ENCODE data around the gene TEFM.
"Not testable (repeated sequence)": the region's sequence is repeated elsewhere in the genome, so short reads cannot be mapped to it uniquely, and the experiment has no call there.

TEFM gene

DNA sequence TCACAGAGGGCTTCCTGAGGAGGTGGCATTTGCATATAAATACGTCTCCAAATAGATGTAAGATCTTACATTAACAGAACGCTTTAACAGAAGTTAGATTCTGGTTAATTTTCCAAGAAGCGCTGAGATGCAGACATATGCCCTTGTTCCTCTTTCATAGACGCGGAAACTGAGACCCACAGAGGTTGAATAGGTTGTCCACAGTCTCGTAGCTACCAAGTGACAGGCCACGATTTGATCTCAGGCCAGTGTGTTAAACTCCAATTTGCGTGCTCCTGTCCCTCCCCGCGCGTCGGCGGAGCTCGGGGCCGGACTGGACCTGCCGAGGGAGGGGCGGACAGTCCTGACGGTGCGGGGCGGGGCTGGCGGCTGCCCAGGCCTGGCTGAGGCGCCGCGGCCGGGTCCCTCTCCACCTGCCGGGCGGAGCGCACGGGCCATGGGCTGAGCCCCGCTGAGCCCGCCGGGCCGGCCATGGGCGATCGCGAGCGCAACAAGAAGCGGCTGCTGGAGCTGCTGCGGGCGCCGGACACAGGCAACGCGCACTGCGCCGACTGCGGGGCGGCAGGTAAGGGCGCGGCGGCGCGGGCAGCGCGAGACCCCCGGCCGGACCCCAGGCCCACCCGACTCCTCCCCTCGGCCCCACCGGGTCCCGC lies 15.6 kb upstream of the TEFM start, which contains the start of gene ADAP2:
Gene ADAP2 (plus strand): TSS at position 402 of the 653 bp plus-strand sequence. CDS start 70 bp downstream, at position 472.
- no peak for DNase-seq (ENCODE audit: low read depth)

DNA sequence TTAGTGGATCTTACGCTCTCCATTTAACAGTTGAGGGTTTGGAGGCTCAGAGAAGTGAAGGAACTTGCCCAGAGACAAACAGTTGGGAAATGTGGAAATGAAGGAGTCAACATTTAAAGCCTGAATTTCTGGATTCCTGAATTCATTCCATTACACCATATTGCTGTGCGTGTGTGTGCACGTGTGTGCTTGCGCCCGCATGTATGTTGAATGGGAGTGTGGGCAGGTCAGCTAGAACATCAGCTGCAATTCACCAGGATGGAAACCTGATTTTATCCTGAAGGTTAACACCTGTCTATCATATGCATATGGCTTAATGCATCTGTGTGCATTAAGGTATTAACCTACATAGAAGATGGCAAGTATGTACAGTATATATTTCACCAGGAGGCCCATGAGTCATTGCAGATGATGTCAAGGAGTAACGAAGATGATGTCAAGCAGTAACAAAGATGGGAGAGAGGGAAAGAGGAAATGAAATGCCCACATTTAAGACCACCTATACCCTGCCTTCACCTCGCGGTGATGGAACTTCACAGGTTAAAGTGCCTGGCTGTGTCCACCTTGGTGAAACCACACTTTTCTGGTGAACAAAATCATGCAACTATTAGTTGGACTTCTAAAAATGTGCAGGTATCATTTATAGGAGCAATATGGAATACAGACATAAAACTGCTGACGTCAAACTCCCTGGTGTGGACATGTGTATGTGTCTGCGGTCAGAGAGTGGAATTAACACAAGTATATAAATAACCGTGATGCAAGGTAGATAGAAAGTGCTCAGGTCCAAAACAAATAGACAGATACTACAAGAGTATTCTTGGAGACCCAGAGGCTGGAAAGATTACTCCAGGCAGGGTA lies 14.9 kb upstream of the TEFM start:
- DNase-seq (ENCODE audit: low read depth) = no peak

DNA sequence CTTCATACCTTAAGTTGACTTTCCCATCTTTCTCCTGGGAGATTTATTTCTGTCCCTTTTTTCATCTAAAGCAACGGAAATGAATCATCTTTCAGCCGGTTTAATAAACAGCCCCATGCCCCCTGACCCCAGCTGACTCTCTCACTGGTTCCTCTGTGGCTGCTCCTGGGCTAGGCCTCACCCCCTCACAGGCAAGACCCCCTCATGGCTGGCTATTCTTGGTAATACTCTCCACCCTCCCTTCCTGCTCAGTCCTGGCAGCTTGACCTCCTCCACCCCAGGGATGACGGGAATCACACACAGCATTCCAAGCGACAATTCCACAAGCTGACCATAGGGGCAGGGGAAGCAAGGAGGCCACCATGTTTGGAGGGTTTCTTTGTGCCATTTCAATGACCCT lies 14.2 kb upstream of the TEFM start:
- DNase-seq (ENCODE audit: low read depth) = no peak

DNA sequence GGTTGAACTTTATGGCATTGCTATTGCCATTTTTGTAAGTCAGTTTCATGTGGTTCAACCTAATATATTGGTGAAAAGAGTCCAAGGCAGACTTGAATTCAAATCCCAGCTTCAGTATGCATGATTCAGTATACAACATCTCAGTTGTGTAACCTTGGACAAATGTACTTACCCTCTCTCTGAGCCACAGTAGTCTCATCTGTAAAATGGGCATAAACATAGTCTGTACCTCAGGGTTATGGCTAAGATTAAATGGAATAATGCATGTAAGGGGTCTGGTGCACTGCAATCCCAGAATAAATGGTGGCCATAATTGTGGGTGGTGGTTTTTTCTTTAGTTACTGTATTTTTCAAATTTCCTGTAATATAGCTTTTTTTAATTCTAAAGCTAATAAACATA lies 11.0 kb upstream of the TEFM start:
- DNase-seq (ENCODE audit: low read depth) = no peak

DNA sequence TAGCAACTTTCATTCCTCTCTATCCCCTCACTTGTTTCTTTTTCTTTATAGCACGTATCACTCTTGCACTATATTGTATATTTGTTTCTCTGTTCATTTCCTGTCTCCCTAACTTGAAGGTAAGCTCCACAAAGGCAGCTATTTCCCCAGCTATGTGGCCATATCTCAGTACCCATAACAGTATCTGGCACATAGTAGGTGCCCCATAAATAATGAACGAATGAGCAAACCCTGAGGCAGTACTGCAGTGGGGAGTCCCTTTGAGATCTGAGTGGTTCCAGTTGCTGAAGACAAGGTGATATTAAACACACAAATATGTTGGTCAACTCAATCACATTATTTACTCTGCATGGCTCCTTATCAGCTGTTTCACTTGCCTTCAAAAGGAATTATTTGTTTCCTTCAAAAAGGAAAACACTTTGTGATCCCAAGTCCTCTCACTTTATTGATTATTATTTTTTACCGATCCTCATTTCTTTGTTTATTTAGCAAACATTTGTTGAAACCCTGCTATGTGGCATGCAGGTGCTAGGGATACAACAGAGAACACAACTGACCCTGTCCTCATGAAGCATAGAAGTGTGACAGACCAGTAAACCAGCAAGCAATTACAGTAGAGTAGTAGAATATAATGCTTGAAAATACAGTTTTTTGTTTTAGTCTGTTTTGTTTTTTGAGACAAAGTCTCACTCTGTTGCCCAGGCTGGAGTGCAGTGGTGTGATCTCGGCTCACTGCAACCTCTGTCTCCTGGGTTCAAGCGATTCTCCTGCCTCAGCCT lies 10.0 kb upstream of the TEFM start:
- DNase-seq (ENCODE audit: low read depth) = no peak

DNA sequence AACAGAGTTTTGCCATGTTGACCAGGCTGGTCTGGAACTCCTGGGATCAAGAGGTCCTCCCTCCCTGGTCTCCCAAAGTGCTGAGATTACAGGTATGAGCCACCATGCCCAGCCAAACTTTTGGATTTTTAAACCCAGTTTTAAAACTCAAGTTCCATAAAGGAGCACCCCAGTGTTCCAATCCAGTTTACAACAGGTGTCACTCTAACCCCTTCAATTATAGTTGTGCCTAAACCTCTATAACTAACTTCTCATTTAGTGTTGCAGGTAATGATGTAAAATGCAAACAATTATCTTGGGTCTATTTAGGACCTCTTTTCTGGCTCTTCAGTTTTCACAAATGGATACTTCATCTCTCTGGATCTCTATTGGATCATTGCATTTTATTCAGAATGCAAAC lies 7.9 kb upstream of the TEFM start:
- no peak for DNase-seq (ENCODE audit: low read depth)

GRCh38 chr17:30910151-30910550 lies 4.1 kb upstream of the TEFM start:
- DNase-seq (ENCODE audit: low read depth) = not testable (repeated sequence)

GRCh38 chr17:30908717-30909420 lies 2.8 kb upstream of the TEFM start:
- DNase-seq (ENCODE audit: low read depth) = no peak

DNA sequence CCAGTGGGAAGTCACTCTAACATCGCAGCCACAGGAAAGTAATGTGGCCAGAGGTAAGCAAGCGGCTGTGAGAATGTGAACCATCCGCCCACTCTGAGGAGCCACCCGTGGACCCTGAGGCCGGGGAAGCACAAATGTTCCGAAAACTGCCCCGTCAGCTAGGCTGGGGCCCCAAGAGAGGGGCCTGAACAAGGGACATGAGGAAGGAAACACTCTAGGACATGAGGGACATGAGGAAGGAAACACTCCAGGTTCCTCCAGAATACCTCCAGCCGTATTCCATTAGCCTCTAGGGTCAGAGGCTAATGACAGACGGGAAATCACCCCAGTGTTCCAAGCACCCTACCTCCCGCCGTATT lies 317 bp downstream of the TEFM start:
- DNase-seq (ENCODE audit: low read depth) = no peak

- no peak for DNase-seq (ENCODE audit: low read depth)
These were observed 8.7 kb downstream of the TEFM start for GRCh38 chr17:30897311-30897710.

DNA sequence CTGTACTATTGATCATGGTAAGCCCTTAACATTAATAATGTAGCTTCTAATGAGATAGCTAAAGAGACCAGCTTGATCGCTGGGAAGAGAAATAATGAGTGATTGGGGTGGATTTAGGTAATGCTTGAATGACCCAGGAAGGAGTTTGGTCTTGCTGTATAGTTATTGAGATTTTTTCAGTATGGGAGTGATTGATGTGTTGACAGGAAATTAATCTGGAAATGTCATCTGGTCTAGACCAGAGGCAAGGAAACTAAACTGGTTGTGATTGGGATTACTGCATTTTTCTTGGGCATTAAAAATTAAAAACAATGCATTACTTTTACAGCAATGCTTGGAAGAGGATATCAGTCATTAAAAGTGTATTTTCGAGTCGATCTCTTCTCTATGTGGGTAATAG lies 11.8 kb downstream of the TEFM start:
- no peak for DNase-seq (ENCODE audit: low read depth)

GRCh38 chr17:30886187-30886586 lies 19.9 kb downstream of the TEFM start:
- no peak for DNase-seq (ENCODE audit: low read depth)

- DNase-seq (ENCODE audit: low read depth) = no peak
These were observed 37.0 kb downstream of the TEFM start for GRCh38 chr17:30869005-30869404.

- no peak for DNase-seq (ENCODE audit: low read depth)
These were observed 41.4 kb downstream of the TEFM start for GRCh38 chr17:30864636-30865035.

DNA sequence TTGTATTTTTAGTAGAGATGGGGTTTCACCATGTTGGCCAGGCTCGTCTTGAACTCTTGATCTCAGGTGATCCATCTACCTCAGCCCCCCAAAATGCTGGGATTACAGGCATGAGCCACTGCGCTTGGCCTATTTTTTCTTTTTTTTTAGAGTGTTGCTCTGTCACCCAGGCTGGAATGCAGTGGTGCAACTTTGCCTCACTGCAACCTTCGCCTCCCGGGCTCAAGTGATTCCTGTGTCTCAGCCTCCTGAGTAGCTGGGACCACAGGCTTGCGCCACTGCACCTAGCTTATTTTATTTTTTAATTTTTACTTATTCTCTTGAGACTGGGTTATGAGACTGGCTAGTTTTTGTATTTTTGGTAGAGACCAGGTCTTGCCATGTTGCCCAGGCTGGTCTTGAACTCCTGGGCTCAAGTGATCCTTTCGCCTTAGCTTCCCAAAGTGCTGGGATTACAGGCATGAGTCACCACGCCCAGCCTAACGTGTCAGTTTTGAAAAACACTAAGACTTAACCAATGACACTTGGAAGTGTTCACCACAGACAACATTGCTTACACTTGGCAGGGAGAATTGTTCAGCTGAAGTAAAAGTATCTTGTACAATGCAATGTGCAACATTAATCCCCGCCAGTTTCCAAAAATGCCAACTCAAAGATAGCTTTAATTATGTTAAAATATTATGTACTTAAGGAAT lies 47.3 kb downstream of the TEFM start:
- DNase-seq (ENCODE audit: low read depth) = no peak

GRCh38 chr17:30854146-30854545 lies 51.9 kb downstream of the TEFM start:
- DNase-seq (ENCODE audit: low read depth) = no peak

Data from activated T-cell treated with anti-CD3 and anti-CD28 coated beads for 48 hours (primary cell).